ENCODE data around the gene CLPSL1.

The CLPSL1 gene

GRCh38 chr6:35797837-35798526 lies 17.2 kb downstream of the CLPSL1 start:
- no peak for DNase-seq

GRCh38 chr6:35798706-35799105 lies 17.9 kb downstream of the CLPSL1 start:
- no peak for DNase-seq

GRCh38 chr6:35801148-35801547 lies 20.3 kb downstream of the CLPSL1 start:
- DNase-seq: no peak

- DNase-seq: peak; percentile 58 to 71
These were observed 24.3 kb downstream of the CLPSL1 start, which contains the start of gene LHFPL5 for GRCh38 chr6:35804996-35805736. TSS of gene LHFPL5 (plus strand) at chr6:35805352. CDS start at chr6:35805671, 319 bp downstream.

- no peak for DNase-seq
These were observed 27.9 kb downstream of the CLPSL1 start for GRCh38 chr6:35808688-35809087.

- DNase-seq: no peak
These were observed 29.0 kb downstream of the CLPSL1 start for GRCh38 chr6:35809809-35810208.

- DNase-seq: no peak
These were observed 30.3 kb downstream of the CLPSL1 start for GRCh38 chr6:35810971-35811698.

GRCh38 chr6:35811699-35811995 lies 30.8 kb downstream of the CLPSL1 start:
- DNase-seq: no peak

- DNase-seq: no peak
These were observed 36.7 kb downstream of the CLPSL1 start for GRCh38 chr6:35817515-35817914.

- DNase-seq: no peak
These were observed 42.8 kb downstream of the CLPSL1 start for GRCh38 chr6:35823601-35824000.

- no peak for DNase-seq
These were observed 43.9 kb downstream of the CLPSL1 start for GRCh38 chr6:35824552-35825192.

GRCh38 chr6:35829306-35829705 lies 48.5 kb downstream of the CLPSL1 start:
- no peak for DNase-seq

GRCh38 chr6:35831257-35832007 lies 50.6 kb downstream of the CLPSL1 start:
- no peak for DNase-seq

- DNase-seq: no peak
These were observed 52.7 kb downstream of the CLPSL1 start for GRCh38 chr6:35833536-35833935.

Data from activated T-cell treated with anti-CD3 and anti-CD28 coated beads, Interleukin-2, amount 50 U/mL, for 48 hours (primary cell).